NCI-H2196 treated with DMSO at 0.1 percent for 48 hours (cell line): ENCODE data around the gene ZNF420.

Experiments used
- DNase-seq: peaks from one replicate; lab custom pipeline; 2025; ENCODE audit not compliant: unreplicated experiment; lab: John Stamatoyannopoulos, UW

ZNF420 gene

GRCh38 chr19:37136111-37136510 is 57.9 kb downstream of the ZNF420 start:
- no peak for DNase-seq

- DNase-seq = no peak
These were observed 70.0 kb downstream of the ZNF420 start for GRCh38 chr19:37148214-37148613.

GRCh38 chr19:37160153-37160552 is 81.9 kb downstream of the ZNF420 start:
- DNase-seq = no peak

- no peak for DNase-seq
These were observed 87.4 kb downstream of the ZNF420 start for GRCh38 chr19:37165635-37166034.

GRCh38 chr19:37172368-37173366 is 94.4 kb downstream of the ZNF420 start, which contains the start of gene ZNF585A:
Gene ZNF585A, minus strand, starts transcription at chr19:37172695. Its CDS starts 2,785 bp downstream, at chr19:37169910.
- DNase-seq = peak; percentile 93
